GM19351 (cell line): Measurements from ENCODE around the gene TNFSF10.
A peak's percentile ranks its signal among the peaks of the same experiment; 100 is the strongest.

ENCODE experiments used
- ATAC-seq: cut with Tn5 transposase; IDR thresholded peaks from one replicate; pipeline ENCODE4 v1.9.1; 2021; ENCODE audit warnings: mild to moderate bottlenecking, moderate library complexity; ENCODE audit not compliant: unreplicated experiment

Gene TNFSF10

DNA sequence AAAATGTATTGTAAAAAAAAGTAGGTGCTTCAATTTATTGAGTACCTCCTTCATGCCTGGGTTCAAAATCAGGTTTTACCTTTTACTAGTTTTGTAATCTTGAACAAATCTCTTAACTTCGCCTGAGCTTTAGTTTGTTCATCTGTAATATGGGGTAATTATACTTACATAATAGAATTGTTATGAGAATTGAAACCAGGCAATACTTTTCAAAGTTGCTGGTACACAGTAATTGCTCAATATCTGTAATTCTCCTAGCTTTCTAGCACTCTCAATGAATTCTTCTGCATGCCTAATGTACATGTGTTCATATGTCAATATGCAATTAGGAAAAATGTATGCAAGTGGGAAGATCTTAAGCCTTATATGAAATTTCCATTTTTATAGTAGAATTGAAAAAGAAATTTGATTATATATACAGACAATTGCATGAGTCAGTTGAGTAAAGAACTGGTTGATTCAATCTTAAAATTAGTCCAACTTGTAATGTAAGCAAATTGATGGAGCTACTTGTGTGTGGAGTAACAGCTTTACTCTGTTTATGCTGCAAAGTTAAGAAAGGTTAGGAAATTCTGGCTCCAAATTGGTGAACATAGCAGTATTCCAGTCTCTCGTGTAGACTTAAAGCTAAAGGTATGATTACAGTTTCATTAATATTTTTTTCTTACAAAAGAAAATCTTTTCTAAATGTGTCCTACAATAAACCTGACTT, 4.1 kb downstream of the TNFSF10 start:
- ATAC-seq = no peak

DNA sequence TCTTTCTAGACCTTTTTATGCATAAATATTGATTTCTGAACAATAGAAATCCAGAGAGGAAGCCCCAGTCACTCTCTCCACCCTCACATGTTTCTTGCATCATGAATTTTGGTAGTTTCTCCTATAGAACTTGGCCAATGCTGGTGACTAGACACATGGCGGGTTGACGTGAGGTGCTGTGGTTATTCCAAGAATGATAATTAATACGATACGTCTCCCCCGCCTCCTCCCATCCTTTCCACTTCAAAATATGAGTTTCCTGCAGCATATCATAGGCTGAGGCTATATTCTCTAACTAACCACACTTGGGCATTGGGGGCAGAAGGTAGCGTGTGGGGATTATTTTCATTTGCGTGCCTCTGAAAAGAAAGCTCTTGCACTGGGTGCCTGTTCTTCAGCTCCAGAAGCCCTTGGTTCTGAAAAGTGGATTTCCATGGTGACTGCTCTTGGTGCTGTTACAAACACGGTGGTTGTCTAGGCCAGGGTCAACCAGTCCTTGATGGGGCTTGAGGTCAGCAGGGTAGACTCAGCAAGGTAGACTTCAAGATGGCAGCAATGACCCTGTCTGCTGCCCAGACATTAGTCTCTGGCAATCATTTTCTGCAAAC, 5.3 kb downstream of the TNFSF10 start:
- no peak for ATAC-seq

DNA sequence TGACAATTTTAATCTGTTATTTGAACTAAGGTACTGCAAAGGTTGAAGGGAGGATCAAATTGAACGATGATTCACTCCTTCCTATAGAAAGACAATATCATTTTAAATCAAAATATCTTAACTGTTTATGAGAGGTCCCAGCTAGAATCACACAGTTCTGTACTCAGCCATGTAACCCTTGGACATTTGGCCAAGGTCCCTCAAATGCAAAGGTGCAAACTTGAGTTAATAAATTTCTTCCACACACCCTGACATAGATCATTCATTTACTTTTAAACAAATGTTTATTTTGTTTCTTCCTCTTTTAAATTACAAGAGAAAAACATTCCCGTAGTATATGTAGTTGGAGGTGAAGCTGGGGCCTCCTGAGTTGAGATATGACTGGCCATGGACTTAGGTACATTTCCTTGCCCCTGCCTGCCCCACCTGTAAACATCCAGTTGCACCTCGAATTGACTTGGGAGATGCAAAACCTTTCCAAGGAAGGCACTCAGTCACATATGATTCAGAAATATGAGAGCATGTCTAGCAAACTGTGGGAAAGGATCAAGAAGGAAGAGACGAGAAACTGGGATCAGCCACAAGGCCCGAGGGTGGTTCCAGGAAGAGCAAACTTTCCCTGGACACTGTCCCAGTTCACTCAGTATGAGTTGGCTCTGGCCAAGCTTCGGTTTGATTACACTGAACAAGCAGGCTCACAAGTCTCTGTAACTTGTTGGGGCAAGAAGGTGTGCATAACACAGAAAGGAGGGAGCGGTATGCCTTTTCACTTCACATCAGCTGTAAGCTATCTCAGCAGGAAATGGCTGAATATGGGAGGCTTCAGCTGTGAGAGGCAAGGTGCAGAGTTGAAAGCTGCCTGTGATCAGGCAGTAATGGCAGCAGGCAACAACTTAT, 6.7 kb downstream of the TNFSF10 start:
- no peak for ATAC-seq

DNA sequence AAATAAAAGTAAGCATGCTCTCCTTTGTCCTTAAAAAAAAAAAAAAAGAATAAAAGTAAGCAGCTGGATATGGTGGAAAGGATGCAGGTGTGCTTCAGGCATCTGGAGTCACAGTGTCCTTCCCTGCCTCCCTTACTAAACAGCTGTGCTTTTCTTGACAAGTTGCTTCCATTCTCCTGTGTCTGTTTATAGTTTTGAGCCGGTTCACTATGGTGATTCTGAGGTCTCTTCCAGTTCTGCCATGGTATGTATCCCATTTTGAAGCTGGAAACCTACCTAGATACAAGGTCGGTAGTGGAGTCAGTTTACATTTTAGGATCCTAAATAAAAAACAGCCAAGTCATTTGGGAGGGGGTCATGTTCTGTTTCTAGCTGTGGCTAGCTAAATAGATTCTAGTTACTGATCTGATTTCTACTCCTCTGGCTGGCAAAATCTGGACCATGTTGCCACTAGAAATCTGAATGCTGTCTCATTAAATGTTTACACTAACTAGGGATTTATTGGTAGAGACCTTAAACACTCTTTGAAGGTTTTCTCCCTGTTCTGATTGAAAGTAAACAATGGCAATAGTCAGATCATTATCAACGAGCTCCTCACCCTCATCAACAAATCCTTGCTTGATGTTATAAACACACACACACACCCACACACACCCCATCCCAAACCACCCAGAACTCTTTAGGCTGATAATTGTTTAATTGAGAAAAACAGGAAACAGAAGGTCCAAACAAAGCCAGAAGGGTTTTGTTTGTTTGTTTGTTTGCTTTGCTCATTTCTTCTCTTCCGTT, 7.9 kb downstream of the TNFSF10 start:
- no peak for ATAC-seq

DNA sequence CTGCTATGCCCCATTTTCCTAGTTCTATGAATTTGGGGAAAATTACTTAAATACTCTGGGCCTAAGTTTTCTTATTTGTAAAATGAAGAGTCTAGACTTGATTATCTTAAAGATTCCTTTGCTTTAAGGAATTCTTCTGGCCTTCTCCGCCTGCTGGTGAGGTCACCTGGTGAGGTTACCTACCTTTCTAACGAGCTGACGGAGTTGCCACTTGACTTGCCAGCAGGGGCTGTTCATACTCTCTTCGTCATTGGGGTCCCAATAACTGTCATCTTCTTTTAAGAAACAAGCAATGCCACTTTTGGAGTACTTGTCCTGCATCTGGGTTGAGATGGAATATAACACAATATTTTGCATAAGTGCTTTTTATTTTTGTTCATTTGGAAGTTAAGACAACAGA, 8.6 kb downstream of the TNFSF10 start:
- ATAC-seq = no peak

DNA sequence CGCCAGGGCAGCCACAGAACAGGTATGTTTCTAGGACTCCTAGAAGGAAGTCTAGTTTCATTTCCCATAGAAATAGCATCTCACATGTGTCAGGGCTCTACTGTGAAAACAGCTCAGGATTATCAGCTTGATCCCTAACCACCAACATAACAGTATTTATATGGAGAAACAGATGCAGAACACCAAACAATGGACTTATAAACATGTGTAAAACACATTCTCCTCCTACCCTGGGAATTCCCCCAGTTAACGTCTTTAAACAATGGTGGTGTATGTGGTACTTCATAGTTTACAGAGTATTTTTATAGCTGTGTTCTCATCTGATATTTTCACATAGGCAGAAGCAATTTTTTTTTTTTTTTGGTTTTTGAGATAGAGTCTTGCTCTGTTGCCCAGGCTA, 9.7 kb downstream of the TNFSF10 start:
- no peak for ATAC-seq

DNA sequence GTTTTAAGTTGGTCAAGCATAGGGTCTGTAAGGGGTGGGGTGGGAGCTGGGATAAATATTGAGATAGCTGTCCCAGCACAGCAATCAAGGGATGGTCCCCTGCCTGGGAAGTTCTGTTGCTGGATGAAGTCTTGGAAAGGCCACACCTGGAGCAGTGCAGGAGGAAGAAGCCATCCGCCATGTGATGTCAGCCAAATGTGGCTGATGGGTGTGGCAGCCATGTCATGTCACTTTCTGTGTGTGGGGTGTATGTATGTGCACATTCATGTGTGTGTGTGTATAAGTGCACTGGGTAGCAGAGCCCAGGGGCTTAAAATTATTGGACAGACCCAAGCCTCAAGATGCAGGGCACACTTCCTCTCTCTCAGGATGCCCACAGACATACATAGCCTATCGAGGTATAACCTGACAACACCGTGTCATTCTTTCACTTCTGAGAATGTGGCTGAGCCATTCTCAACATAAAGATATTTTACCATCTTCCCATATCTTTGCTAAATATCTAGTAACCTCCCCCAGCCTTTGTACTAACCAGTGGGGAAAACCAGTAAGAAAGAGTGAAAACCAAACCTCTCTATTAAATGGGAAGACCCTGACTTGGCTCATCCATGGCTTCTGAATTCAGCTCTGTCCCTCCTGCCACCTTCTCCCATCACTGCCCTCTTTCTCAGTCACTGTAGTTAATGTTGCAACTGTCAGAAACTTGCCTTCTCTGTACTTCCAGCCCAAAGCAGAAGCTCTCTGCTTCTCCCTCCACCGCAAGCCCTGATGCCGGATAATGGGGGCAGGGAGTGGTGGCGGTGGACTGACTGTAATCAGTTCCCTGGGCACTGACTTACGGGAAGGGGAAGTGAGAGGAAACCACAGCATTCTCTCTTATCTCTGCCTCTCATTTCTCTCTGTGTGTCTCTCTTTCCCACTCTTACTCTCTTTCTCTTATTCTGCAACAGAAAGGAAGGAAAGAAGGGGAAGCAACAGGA, 11.2 kb downstream of the TNFSF10 start:
- peak; percentile 74 for ATAC-seq

DNA sequence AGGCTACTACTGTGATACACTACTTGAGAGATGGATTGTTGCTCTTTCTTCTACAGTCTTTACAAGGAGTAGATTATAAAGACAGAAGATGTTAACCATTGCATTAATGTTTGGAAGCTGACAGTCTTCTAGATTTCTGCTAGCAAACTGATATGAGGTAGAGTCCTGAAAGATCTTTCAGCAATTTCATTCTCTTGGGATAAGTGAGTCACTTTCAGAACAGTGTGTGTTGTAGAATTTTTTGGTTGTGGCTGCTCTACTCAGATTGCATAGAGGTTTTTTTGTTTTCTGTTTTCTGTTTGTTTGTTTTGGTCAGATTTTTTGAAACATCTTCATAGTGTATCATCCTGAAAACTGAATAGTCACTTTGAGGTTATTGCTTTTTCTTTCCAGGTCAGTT, 17.1 kb downstream of the TNFSF10 start:
- no peak for ATAC-seq

DNA sequence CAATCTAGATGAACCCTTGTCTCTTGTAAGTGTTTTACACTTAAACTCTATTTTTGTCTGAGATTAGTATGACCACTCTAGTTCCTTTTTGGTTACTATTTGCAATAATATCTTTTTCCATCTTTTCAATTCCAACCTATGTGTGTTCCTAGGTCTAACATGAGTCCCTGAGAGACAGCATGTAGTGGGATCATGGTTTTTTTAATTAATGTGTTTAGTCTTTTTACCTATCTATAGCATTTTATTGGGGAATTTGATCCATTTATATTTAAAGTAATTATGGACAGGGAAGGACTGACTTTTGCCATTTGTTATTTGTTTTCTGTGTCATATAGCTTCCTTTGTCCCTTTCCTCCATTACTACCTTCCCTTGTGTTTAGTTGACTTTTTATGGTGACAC, 21.7 kb downstream of the TNFSF10 start:
- ATAC-seq = no peak

DNA sequence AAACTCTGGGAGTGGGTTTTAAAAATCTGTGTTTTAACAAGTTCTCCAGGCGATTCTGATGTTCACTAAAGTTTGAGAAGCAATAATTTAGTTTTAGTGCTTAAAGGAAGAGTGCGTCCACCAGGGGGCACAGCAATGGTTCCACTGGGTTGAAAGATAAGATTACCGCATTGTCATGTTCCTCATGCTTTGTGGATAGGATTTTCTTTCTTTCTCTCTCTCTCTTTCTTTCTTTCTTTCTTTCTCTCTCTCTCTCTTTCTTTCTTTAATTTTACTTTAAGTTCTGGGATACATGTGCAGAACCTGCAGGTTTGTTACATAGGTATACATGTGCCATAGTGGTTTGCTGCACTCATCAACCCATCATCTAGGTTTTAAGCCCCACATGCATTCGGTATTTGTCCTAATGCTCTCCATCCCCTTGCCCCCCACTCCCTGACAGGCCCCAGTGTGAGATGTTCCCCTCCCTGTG, 33.0 kb downstream of the TNFSF10 start:
- ATAC-seq = peak; percentile 87

DNA sequence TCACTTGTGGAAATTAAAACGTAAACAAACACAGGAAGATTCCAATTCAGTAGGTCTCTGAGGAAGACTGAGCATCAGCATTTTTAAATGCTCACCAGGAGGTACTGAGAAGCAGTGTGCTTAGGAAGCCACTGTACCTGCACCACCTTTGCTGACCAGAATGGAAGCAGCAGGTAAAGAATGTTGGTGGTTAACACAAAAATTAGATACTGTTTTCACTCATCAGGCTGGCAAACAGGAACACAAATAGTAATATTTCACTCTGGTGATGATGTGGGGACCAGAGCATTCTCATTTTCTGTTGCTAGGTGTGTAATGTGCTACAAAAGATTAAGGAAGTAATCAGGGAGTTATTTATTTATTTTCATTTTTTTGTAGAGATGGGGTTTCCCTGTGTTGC, 45.1 kb downstream of the TNFSF10 start:
- ATAC-seq = no peak

DNA sequence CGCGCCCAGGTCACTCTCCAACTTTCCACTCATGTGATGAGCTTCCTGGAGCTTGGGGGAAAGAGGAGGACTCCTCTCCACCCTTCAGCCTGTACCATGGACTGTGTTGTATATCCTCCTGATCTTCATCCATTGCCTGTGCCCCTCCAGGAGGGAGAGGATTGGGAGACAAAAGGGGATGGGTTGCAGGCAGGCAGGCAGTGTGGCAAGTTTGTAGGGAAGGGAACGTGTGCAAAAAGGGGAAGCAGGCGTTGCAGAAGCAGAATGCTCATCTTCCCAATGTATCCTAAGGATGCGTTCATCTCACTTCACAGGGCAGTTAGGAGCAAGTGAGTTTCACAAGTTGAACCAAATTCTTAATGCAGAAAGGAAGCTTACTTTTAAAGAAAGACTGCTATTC, 46.9 kb downstream of the TNFSF10 start:
- no peak for ATAC-seq

DNA sequence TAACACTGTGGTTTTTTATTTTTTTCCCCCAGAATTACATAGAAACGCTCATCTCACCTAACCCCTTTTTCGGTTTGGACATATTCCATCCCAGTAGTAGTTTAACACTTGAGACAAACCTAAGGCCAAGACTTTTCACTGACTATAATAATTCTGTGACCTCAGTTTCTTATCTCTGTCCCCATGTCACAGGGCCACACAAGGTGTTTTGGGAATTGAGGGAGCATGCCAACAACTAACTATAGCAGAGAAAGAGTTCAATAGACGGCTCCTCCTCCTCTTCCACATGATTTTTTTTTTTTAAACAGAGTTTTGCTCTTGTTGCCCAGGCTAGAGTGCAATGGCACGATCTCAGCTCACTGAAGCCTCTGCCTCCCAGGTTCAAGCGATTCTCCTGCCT, 47.5 kb downstream of the TNFSF10 start:
- no peak for ATAC-seq

DNA sequence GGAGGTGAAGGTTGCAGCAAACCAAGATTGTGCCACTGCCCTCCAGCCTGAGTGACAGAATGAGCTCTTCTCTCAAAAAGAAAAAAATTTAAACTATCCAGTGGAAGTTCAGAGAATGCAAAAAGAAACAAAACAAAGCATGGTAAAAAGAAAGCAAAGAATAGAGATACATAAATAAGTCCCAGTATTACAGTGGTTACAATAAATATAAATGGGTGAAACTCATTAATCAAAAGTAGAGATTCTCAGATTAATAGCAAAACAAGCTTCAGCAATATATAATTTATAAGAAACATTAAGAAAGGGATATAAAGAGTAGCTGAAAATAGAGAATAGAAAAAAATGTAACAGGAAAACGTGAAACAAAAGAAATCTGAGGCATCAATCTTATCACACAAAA, 51.3 kb downstream of the TNFSF10 start:
- ATAC-seq = no peak

DNA sequence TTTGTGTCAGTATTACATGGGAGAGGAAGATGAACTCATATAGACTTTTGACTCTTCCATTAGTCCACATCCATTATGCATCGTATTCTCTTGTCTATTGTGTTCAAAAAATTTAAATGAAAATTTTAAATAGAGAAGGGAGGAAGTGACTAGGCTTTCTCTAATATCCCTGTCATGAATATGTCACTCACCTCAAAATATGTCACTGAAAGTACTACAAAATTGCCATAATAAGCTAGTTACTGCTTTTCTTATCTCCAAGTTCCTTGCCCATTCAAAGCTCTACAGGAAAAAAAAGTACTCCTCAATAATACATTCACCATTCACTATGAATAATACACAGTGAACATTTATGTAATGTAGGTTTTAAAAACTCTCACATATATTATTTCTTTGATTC, 52.6 kb downstream of the TNFSF10 start:
- ATAC-seq = no peak

DNA sequence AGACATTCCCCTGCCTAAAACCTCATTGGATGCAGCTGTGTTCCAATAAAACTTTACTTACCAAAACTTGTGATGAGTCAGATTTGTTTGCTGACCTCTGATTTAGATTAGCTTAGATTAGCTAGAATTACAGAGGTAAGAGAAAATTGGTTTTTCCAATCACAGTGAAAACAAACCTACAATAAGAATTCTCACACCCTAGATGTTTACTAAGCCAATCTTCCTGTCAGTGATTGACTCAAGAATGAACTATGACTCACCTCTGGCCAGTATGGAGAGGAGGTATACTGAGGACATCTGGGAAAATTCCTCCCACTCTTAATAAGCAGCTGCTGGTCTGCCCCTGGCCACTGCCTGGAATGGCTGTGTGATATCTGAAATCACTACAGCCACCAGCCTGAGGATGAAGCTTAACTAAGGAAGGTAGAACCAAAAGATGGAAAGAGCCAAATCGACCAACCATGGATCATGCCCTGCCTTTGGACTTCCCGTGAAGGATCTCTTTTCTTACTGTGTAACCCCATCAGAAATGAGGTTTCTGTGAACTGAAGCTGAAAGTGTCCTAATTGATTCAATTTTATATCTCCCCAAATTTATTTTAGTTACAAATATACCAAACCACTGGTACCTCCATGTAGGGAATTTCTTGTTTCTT, 55.9 kb downstream of the TNFSF10 start:
- ATAC-seq = no peak

DNA sequence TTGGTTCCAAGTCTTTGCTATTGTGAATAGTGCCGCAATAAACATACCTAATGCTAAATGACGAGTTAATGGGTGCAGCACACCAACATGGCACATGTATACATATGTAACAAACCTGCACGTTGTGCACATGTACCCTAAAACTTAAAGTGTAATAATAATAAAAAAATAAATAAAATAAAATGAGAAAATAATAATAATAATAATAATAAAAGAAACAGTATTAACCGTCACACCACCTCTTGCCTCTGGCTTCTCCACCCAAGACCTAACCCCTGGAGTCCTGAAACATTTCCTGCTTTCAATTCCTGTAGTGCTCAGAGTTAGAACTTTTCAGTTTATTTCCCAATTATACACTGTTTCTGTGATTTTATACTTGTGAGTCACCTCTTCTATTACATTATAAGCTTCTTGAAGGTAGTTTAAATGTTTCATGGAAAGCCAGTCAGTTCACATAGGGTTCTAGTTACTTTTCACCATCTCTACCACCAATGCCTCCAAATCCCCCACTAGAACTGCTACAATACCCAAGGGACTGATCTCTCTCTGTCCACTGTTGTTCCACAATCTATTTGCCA, 56.6 kb downstream of the TNFSF10 start:
- no peak for ATAC-seq

DNA sequence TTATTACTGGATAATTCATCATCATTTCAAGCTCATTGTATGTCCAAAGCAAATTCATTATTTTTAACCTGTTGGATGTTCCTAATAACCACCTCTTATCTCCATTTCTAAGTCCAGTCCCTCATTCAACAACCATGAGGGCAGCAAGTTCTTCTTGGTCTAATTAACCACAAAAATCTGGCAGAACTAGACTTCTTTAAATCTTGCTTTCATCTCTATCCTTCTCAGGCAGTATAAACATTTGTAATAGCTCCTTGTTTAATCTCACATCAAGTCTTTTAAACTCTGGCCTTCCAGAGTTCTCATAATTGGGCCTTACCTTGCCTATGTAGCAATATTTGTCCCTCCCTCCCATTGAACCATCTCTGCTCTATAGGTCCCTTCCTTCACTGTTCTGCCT, 57.9 kb downstream of the TNFSF10 start:
- no peak for ATAC-seq

DNA sequence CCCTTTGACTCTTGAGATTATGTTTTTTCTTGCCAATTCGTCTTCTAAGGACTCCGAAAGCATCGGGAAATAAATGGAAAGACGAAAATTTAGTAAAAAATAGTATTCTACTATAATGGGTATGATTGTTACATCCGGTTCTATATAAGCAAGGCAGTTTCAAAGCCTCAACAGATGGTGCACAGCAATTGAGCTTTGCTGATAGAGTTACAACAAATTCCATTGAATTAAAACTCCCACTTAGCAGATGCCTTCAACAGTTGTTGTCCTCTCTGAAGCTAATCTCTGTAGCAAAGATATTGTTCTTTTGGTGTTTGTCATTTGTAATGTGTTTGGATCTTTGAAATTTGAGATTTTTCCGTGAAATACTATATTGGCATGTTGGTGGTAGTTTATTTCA, 58.9 kb downstream of the TNFSF10 start:
- no peak for ATAC-seq
